H1 (cell line): ENCODE measurements around the gene SNAP47. TPM values are rescaled to one million over a fixed set of nuclear protein-coding genes. Genes with fewer than 3 reads are reported as not detected.

ENCODE experiments used
- BCL11A ChIP-seq, 2 experiments: IDR thresholded peaks; one replicate each; pipeline ENCODE4 v1.6.1; 2011; ENCODE audit warnings: low read depth in 2 of 2, low read length in 2 of 2, mild to moderate bottlenecking in 2 of 2
- CTBP2 ChIP-seq: IDR thresholded peaks from 2 replicates; pipeline ENCODE4 v1.7.0; 2011; ENCODE audit warnings: borderline replicate concordance, mild to moderate bottlenecking, moderate library complexity, mixed read lengths, low read length; ENCODE audit not compliant: insufficient read depth, insufficient read length
- EP300 ChIP-seq, 2 experiments: IDR thresholded peaks; 1 replicate in 1 of 2; 2 replicates in 1 of 2; pipeline ENCODE4 v1.6.1; 2011 to 2012; ENCODE audit warnings: low read depth in 2 of 2, low read length in 2 of 2, mild to moderate bottlenecking in 2 of 2, borderline replicate concordance in 1 of 2, inconsistent platforms in 1 of 2, moderate library complexity in 1 of 2
- FOSL1 ChIP-seq: IDR thresholded peaks from 2 replicates; pipeline ENCODE4 v1.6.1; 2011; ENCODE audit warnings: mild to moderate bottlenecking, low read depth, low read length, moderate library complexity; ENCODE audit not compliant: insufficient read depth
- GABPA ChIP-seq: IDR thresholded peaks from 2 replicates; pipeline ENCODE4 v1.6.1; 2011; ENCODE audit warnings: mild to moderate bottlenecking, low read length, moderate library complexity, borderline replicate concordance; ENCODE audit not compliant: insufficient read depth
- GTF2F1 ChIP-seq: IDR thresholded peaks from 2 replicates; pipeline ENCODE4 v1.6.1; 2012; ENCODE audit warnings: low read depth, low read length, improper control_type of control experiment, borderline replicate concordance
- HDAC2 ChIP-seq, 2 experiments: fragments of 300-600 bp in 1 of 2; sonication (generic) in 1 of 2; IDR thresholded peaks; 2 replicates each; pipeline ENCODE4 v1.6.1; 2011 to 2012; ENCODE audit warnings: low read depth in 2 of 2, low read length in 2 of 2, mild to moderate bottlenecking in 2 of 2, moderate library complexity in 2 of 2, borderline replicate concordance in 1 of 2, inconsistent platforms in 1 of 2
- HDAC6 ChIP-seq: IDR thresholded peaks from one replicate; pipeline ENCODE4 v1.7.1; 2012; ENCODE audit warnings: low read depth, mild to moderate bottlenecking, inconsistent platforms, low read length, moderate library complexity
- JUND ChIP-seq: IDR thresholded peaks from 2 replicates; pipeline ENCODE4 v1.6.1; 2011; ENCODE audit warnings: mild to moderate bottlenecking, improper control_type of control experiment, low read length
- KDM1A ChIP-seq: fragments of 200-600, 300-600 bp; sonication (generic); IDR thresholded peaks from 2 replicates; pipeline ENCODE4 v1.7.1; 2016; ENCODE audit warnings: mild to moderate bottlenecking, low read length, borderline replicate concordance
- KDM4A ChIP-seq: IDR thresholded peaks from one replicate; pipeline ENCODE4 v1.7.1; 2012; ENCODE audit warnings: low read depth, mild to moderate bottlenecking, moderate library complexity, low read length, inconsistent platforms; ENCODE audit not compliant: severe bottlenecking
- PHF8 ChIP-seq: fragments of 200-600 bp; sonication (generic); conservative IDR thresholded peaks from 2 replicates; pipeline ENCODE4 v1.7.1; 2012; ENCODE audit warnings: low read depth, mild to moderate bottlenecking, inconsistent platforms, low read length, moderate library complexity
- RNF2 ChIP-seq: fragments of 200-900, 300-1000 bp; sonication (generic); IDR thresholded peaks from 2 replicates; pipeline ENCODE4 v1.7.1; 2016; ENCODE audit warnings: borderline replicate concordance, low read depth, mild to moderate bottlenecking, antibody characterized with exemption, low read length; ENCODE audit not compliant: poor library complexity, severe bottlenecking; ENCODE audit errors: missing control alignments
- SP4 ChIP-seq: IDR thresholded peaks from 2 replicates; pipeline ENCODE4 v1.6.1; 2012; ENCODE audit warnings: low read length, inconsistent platforms
- TBP ChIP-seq: IDR thresholded peaks from 2 replicates; pipeline ENCODE4 v1.6.1; 2011; ENCODE audit warnings: low read depth, low read length, improper control_type of control experiment
- YY1 ChIP-seq: IDR thresholded peaks from 2 replicates; pipeline ENCODE4 v1.6.1; 2011; ENCODE audit warnings: low read depth, mild to moderate bottlenecking, low read length
- polyA plus RNA-seq, 7 experiments: library from polyadenylated mRNA; depleted of rRNA in 3 of 7; stranded (reverse) in 5 of 7; unstranded in 2 of 7; fragments of >200 nt in 5 of 7; fragments of 200-250 nt in 2 of 7; gene quantifications; 1 replicate in 5 of 7; 2 replicates in 1 of 7; 4 replicates in 1 of 7; pipeline versions ENCODE4 v1.2.1 to v1.2.3, GENCODE V29; 2011 to 2013; ENCODE audit warnings: missing spikeins in 2 of 7, mixed read lengths in 2 of 7
- total RNA-seq: library from RNA; stranded (reverse); fragmentation: NEBNext Ultra II Directional; extraction: Animal tissue kit (Norgen Biotek cat#: 25700); gene quantifications from 2 replicates; pipeline ENCODE4 v1.2.1, GENCODE V29; 2021

The SNAP47 gene
- total and polyA plus RNA-seq, 2 of the 8 experiments (the other 6 are each of a cell fraction or from before 2014, with no cell fraction given): 37.6 to 42.2 TPM

- TF ChIP-seq PHF8 (no peak), GTF2F1 (no peak), JUND (no peak), KDM1A (no peak), HDAC2 (IDR thresholded peaks at IDR 0.05; ENCODE audit: borderline replicate concordance in 1 of 2, low read depth in 2 of 2, low read length in 2 of 2) (peak; percentile 21 to 73; a peak in 1 of 4 replicates), HDAC6 (no peak), FOSL1 (peak; percentile 65), BCL11A (IDR thresholded peaks at IDR 0.05; ENCODE audit: low read depth in 2 of 2, low read length in 2 of 2) (no peak), TBP (no peak; the same call in 1 of the 2 replicates), KDM4A (peak; percentile 75), GABPA (no peak), CTBP2 (no peak), SP4 (0 out of 2 replicates have a peak, but pooled peaks have one; percentile 64), RNF2 (no peak), YY1 (no peak), EP300 (IDR thresholded peaks at IDR 0.05; ENCODE audit: borderline replicate concordance in 1 of 2, low read depth in 2 of 2, low read length in 2 of 2) (no peak)
Observed at GRCh38 chr1:227787513-227788270, 52.5 kb downstream of the SNAP47 start (continued).
